ENCODE results near the gene MTHFD1L. TPM values are rescaled to one million over a fixed set of nuclear protein-coding genes. Genes with fewer than 3 reads are reported as not detected.
"Not testable (repeated sequence)": the region's sequence is repeated elsewhere in the genome, so short reads cannot be mapped to it uniquely, and the experiment has no call there.

Gene MTHFD1L
- total and polyA plus RNA-seq, 8 donors = 1.8 to 16.3 (median 8.8) TPM

- H3K9me3 ChIP-seq = no peaks in the 10 kb centered on the region
- intact Hi-C loops (cut with DNase I; ENCODE audit: low total_unique reads) = no loop called here
- H3K4me3 ChIP-seq = no peak overlapping the region
- peaks cover 0 to 8% (median 3%) of the 10 kb centered on the region in 4 donors for H3K4me1 ChIP-seq
- no peak for DNase-seq
- WGBS, 5 donors = 56 to 67% (median 63%) methylated on average over 8 of the region's 8 CpGs
- no peaks in the 10 kb centered on the region for H3K27me3 ChIP-seq
- H3K36me3 ChIP-seq = no peaks in the 10 kb centered on the region
- TF ChIP-seq POLR2AphosphoS5 (IDR thresholded peaks at IDR 0.05) (no peak), POLR2A (IDR thresholded peaks at IDR 0.05) (no peak), EP300 (IDR thresholded peaks at IDR 0.05) (no peak)
- TF ChIP-seq, protein P1, sequence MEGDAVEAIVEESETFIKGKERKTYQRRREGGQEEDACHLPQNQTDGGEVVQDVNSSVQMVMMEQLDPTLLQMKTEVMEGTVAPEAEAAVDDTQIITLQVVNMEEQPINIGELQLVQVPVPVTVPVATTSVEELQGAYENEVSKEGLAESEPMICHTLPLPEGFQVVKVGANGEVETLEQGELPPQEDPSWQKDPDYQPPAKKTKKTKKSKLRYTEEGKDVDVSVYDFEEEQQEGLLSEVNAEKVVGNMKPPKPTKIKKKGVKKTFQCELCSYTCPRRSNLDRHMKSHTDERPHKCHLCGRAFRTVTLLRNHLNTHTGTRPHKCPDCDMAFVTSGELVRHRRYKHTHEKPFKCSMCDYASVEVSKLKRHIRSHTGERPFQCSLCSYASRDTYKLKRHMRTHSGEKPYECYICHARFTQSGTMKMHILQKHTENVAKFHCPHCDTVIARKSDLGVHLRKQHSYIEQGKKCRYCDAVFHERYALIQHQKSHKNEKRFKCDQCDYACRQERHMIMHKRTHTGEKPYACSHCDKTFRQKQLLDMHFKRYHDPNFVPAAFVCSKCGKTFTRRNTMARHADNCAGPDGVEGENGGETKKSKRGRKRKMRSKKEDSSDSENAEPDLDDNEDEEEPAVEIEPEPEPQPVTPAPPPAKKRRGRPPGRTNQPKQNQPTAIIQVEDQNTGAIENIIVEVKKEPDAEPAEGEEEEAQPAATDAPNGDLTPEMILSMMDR (IDR thresholded peaks at IDR 0.05) = no peak
- H3K27ac ChIP-seq = no peak overlapping the region
Measured at GRCh38 chr6:151118461-151119123, 253.1 kb downstream of the MTHFD1L start.

GRCh38 chr6:151119823-151120524 is 254.5 kb downstream of the MTHFD1L start:
- intact Hi-C loops (cut with DNase I; ENCODE audit: low total_unique reads) = no loop called here
- no peak overlapping the region for H3K27ac ChIP-seq
- no peak overlapping the region for H3K4me3 ChIP-seq
- no peaks in the 10 kb centered on the region for H3K36me3 ChIP-seq
- H3K4me1 ChIP-seq = peaks cover 0 to 9% (median 3%) of the 10 kb centered on the region in 4 donors
- H3K27me3 ChIP-seq = no peaks in the 10 kb centered on the region
- TF ChIP-seq POLR2A (IDR thresholded peaks at IDR 0.05) = no peak
- TF ChIP-seq, protein P1 (IDR thresholded peaks at IDR 0.05) = no peak
- TF ChIP-seq EP300 (IDR thresholded peaks at IDR 0.05) = no peak
- no peak for TF ChIP-seq POLR2AphosphoS5 (IDR thresholded peaks at IDR 0.05)
- 68 to 77% (median 75%) methylated on average over 11 of the region's 11 CpGs for WGBS, 5 donors
- DNase-seq = peak in 1 of 2 donors; percentile 60
- no peaks in the 10 kb centered on the region for H3K9me3 ChIP-seq

GRCh38 chr6:151121900-151122299 is 256.4 kb downstream of the MTHFD1L start:
- DNase-seq = no peak
- H3K27ac ChIP-seq = no peak overlapping the region
- intact Hi-C loops (cut with DNase I; ENCODE audit: low total_unique reads) = no loop called here
- no peaks in the 10 kb centered on the region for H3K36me3 ChIP-seq
- TF ChIP-seq, protein P1 (IDR thresholded peaks at IDR 0.05) = no peak
- TF ChIP-seq EP300 (IDR thresholded peaks at IDR 0.05) = no peak
- H3K27me3 ChIP-seq = no peaks in the 10 kb centered on the region
- no peaks in the 10 kb centered on the region for H3K9me3 ChIP-seq
- no peak overlapping the region for H3K4me3 ChIP-seq
- H3K4me1 ChIP-seq = peaks cover 0 to 16% (median 3%) of the 10 kb centered on the region in 4 donors
- WGBS, 5 donors = 95 to 100% (median 96%) methylated on average over 1 of the region's 1 CpG

- intact Hi-C loops (cut with DNase I; ENCODE audit: low total_unique reads) = not testable (repeated sequence)
- peaks cover 0 to 11% (median 3%) of the 10 kb centered on the region in 4 donors for H3K4me1 ChIP-seq
- 91 to 99% (median 96%) methylated on average over 8 of the region's 8 CpGs for WGBS, 5 donors
Measured at GRCh38 chr6:151123641-151124040, 258.1 kb downstream of the MTHFD1L start.

GRCh38 chr6:151125242-151125641 is 259.7 kb downstream of the MTHFD1L start:
- H3K27ac ChIP-seq; intact Hi-C loops (cut with DNase I; ENCODE audit: low total_unique reads); H3K9me3 ChIP-seq; H3K27me3 ChIP-seq; H3K4me3 ChIP-seq; DNase-seq; H3K4me1 ChIP-seq; H3K36me3 ChIP-seq: not testable (repeated sequence)
- whole genome bisulfite sequencing, 5 donors = 14 to 41% (median 22%) methylated on average over 2 of the region's 2 CpGs

More at GRCh38 chr6:151123641-151124040, 258.1 kb downstream of the MTHFD1L start:
- not testable (repeated sequence) for H3K27ac ChIP-seq, H3K9me3 ChIP-seq, DNase-seq, H3K4me3 ChIP-seq, H3K36me3 ChIP-seq, H3K27me3 ChIP-seq

All from stomach (tissue), 9 donors.